SU-DHL-6 (cell line): Measurements from ENCODE around the gene MYO5C.

Experiments used
- EZH2phosphoT487 ChIP-seq: fragments of 200-600 bp; sonication (generic), shearing (Covaris generic); conservative IDR thresholded peaks from 2 replicates; pipeline ENCODE4 v1.6.1; 2018; ENCODE audit warnings: mild to moderate bottlenecking, antibody characterized with exemption, low read length, moderate library complexity, mixed read lengths
- TF ChIP-seq, protein P1 (sequence below): fragments of 200-600 bp; sonication (generic); IDR thresholded peaks from one replicate; pipeline ENCODE4 v1.5.1; 2017; ENCODE audit warnings: antibody characterized with exemption, mild to moderate bottlenecking, low read length, moderate library complexity; ENCODE audit not compliant: insufficient read depth, poor library complexity, severe bottlenecking

DNA sequence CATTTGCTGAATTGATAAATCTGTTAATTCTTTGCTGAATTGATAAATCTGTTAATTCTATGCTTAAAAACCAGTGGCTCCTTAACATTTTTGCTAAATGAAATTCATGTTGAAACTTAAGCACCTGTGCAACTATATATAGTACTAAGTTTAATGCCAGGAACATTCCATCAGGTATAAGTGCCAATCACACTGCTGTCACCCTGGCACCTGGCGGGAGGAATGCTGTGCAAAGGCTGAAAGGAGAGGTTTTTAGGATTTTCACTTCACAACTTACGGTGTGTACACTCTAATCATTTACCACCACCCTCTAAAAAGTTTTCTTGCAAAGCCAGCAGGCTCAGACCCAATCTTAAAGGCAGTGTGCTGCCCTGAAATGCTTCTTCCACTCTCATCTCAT, 33.5 kb upstream of the MYO5C start:
- TF ChIP-seq, protein P1, sequence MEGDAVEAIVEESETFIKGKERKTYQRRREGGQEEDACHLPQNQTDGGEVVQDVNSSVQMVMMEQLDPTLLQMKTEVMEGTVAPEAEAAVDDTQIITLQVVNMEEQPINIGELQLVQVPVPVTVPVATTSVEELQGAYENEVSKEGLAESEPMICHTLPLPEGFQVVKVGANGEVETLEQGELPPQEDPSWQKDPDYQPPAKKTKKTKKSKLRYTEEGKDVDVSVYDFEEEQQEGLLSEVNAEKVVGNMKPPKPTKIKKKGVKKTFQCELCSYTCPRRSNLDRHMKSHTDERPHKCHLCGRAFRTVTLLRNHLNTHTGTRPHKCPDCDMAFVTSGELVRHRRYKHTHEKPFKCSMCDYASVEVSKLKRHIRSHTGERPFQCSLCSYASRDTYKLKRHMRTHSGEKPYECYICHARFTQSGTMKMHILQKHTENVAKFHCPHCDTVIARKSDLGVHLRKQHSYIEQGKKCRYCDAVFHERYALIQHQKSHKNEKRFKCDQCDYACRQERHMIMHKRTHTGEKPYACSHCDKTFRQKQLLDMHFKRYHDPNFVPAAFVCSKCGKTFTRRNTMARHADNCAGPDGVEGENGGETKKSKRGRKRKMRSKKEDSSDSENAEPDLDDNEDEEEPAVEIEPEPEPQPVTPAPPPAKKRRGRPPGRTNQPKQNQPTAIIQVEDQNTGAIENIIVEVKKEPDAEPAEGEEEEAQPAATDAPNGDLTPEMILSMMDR = no peak
- no peak for TF ChIP-seq EZH2phosphoT487
